Omental fat pad (tissue), 4 donors: ENCODE data around the gene DPP9. TPM values are rescaled to one million over a fixed set of nuclear protein-coding genes. Genes with fewer than 3 reads are reported as not detected.

ENCODE experiments used
- ATAC-seq: fragments of 150-250 bp; one replicate; pipeline ENCODE4 v1.9.1; 2016; ENCODE audit warnings: mild to moderate bottlenecking, moderate library complexity; ENCODE audit not compliant: low FRiP score
- DNase-seq: peaks from one replicate; pipeline ENCODE4 v3.0.0-alpha.2; 2019; ENCODE audit warnings: low spot score
- total RNA-seq, 4 donors: library from RNA; depleted of rRNA; stranded (reverse); fragments of >200 nt; gene quantifications; one replicate each; pipeline ENCODE4 v1.1.0, GENCODE V29; 2016
- TF ChIP-seq, protein P1 (sequence below), 3 donors: fragments of 450-650 bp; IDR thresholded peaks; one replicate each; pipeline ENCODE4 v1.5.1; 2016 to 2017; ENCODE audit warnings: antibody characterized with exemption in 3 of 3, mild to moderate bottlenecking in 3 of 3, moderate library complexity in 2 of 3

The DPP9 gene
- total RNA-seq, 4 donors from 2014 or later = 25.3 to 42.9 (median 41.0) TPM

DNA sequence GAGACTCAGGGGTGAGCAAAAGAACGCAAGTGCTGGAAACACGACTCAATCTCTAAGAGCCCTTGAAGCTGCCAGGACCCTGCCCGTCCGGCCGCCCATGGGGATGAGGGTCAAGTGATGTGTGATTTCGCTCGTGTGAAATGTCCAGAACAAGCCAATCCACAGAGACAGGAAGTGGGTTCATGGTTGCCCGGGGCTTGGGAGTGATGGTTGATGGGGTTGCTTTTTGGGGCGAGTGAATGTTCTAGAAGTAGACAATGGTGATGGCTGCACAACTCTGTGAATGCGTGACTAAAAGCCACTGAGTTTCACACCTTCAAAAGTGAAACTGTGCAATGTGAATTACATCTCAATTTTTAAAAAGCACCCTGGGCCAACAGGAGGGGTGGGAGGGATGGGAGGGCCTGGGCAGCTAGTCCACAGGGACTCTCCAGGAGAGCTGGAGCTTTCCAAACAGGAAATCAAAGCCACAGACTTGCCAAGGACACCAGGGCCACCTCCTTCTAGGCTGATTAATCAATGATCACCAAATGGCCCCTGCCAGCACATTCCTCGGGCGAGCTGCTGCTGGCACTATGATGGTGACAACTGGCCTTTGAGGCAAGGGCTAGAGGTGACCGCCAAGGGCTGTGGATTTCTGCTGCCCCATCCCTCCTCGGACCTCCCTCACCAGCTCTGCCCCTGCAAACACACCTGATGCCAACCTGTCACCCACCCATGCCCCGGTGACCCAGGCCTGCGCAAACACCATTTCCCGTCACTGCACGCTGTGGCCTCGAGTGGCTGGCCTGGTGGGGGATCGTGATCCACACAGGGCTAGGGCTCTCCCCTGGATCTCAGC is 14.0 kb downstream of the DPP9 start:
- DNase-seq = no peak
- no peak for ATAC-seq
- TF ChIP-seq, protein P1, sequence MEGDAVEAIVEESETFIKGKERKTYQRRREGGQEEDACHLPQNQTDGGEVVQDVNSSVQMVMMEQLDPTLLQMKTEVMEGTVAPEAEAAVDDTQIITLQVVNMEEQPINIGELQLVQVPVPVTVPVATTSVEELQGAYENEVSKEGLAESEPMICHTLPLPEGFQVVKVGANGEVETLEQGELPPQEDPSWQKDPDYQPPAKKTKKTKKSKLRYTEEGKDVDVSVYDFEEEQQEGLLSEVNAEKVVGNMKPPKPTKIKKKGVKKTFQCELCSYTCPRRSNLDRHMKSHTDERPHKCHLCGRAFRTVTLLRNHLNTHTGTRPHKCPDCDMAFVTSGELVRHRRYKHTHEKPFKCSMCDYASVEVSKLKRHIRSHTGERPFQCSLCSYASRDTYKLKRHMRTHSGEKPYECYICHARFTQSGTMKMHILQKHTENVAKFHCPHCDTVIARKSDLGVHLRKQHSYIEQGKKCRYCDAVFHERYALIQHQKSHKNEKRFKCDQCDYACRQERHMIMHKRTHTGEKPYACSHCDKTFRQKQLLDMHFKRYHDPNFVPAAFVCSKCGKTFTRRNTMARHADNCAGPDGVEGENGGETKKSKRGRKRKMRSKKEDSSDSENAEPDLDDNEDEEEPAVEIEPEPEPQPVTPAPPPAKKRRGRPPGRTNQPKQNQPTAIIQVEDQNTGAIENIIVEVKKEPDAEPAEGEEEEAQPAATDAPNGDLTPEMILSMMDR (IDR thresholded peaks at IDR 0.05) = no peak

DNA sequence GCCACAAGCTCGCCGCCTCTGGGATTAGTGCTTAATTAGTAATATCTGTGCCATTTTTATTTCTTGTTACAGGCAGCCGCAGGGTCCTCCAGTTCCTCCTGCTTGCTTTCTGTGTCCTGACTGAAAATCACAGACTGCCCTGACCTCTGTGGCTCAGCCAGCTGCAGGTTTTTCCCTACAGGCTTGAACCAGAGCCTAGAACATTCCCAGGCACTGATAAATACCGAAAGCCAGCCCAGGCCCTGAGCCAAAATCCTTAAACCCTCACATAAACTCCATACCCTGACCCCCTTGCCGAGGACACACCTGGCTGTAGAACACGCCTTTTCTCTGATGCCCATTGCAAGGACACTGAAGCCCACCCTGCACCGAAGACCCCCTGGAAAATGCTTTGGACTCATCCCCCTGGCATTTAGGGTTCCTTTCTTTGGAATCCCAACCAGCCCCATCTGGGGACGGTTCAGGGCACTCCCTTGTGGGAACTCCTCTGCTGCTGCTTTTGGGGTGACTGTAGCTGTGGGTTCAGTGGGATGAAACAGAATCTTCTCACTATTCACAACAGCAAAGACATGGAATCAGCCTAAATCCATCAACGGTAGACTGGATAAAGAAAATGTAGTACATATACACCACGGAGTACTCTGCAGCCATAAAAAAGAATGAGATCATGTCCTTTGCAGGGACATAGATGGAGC is 15.5 kb downstream of the DPP9 start:
- ATAC-seq = no peak
- no peak for DNase-seq
- TF ChIP-seq, protein P1 (IDR thresholded peaks at IDR 0.05) = no peak

DNA sequence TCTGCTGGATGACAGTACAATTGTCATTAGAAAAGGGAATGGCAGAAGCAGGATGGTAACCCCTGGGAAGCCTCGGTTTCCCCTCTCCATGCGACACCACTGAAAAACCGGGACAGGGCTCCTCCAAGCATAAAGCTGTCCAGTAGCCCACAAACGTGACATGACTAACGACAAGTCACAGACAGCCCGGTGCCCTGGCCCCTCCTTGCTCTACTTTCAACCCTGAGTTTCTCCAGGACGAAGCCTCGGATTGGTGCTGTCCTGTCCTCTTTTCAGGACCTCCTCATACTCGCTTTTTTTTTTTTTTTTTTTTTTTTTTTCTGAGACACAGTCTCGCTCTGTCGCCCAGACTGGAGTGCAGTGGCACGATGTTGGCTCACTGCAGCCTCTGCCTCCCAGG is 16.3 kb downstream of the DPP9 start:
- ATAC-seq = no peak
- TF ChIP-seq, protein P1 (IDR thresholded peaks at IDR 0.05) = no peak
- DNase-seq = no peak

DNA sequence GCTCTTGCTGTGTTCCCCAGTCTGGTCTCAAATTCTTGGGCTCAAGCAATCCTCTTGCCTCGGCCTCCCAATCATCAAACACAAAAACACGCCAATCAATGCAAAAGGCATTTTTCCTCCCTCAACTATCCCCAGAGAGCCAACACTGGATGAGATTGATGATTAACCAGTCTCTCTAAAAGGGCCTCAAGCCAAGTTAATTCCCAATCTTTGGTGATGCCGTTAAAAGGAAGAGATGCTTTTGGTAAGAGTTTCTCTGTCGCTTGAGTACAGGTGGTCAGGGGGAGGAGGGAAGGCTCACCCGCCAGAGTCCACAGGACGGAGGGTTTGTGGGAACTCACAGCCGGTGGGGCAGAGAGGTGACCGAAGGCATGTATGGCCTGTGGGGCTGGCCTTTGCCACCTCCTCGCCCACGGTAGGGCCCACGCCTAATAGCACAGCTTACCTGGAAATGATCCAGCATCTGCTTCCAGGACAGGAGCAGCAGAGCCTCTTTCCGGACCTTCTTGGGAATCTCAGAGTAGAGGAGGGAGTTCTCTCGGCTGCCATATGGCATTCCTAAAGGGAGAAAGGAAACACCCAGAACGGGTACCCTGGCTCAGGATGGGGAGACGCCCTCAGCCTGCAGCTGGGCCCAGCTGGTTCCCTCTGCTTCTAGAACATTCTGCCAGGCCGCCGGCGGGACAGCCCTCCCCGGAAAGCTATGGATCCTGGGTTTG is 18.1 kb downstream of the DPP9 start:
- DNase-seq (no peak), ATAC-seq (no peak)
- TF ChIP-seq, protein P1 (IDR thresholded peaks at IDR 0.05) = no peak

DNA sequence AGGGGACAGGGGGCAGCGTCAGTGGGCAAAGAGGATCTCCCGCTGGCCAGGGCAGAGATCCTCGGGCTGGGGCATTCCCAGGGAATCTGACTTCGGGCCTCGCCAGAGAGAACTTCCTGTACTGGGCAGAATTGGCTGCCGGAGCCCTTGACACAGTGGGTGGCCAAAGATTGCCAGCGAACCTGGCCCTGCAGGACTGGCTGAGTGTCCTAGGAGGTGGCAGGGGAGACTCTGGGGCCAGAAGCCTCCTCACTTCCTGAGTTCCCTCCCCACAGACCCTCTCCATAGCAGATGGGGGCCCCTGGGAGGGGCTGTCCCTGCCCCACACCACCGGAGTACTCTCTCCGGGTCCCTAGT is 19.3 kb downstream of the DPP9 start:
- TF ChIP-seq, protein P1 (IDR thresholded peaks at IDR 0.05) = no peak
- ATAC-seq = no peak
- DNase-seq = no peak

DNA sequence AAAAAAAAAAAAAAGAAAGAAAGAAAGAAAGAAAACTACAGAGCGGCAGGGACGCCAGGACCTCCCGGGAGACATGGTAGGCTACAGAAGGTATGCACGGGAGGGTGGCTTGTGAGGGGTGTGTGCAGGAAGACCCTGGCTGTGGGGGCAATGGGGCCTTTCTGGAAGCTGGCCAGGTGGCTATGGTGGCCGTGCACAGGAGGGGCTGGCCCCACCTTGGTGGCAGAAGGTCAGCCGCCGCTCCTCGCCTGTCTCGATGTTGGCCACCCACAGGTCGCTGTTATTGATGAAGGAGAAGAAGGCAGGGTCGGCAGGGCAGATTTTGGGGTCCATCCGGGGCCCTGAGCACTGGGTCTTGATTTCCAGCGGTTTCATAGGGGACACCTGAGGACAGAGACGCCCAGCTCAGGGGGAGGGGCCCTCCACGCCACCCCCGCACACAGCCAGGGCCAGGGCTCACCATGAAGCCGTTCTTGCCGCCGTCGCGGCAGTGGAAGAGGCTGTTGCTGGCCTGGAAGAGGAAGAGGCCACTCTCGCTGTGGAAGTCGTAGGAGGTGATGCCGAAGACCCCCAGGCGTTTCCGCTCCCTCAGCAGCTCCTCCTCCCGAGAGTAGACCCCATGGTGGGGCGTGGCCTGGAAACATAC is 19.8 kb downstream of the DPP9 start:
- no peak for DNase-seq
- TF ChIP-seq, protein P1 (IDR thresholded peaks at IDR 0.05) = no peak
- ATAC-seq = no peak
